Right atrium auricular region (tissue), 2 donors: ENCODE measurements around the gene TPP2. TPM values are rescaled to one million over a fixed set of nuclear protein-coding genes. Genes with fewer than 3 reads are reported as not detected.

Experiments used
- DNase-seq: peaks from one replicate; pipeline ENCODE4 v3.0.0-alpha.2; 2019; ENCODE audit warnings: low spot score
- H3K27ac ChIP-seq, 2 donors: fragments of 200-600 bp; sonication (generic); 1 replicate in 1 of 2; 2 replicates in 1 of 2; pipeline ENCODE4 v1.5.1; 2016 to 2019
- H3K27me3 ChIP-seq, 2 donors: fragments of 200-600 bp; sonication (generic); one replicate each; pipeline versions ENCODE4 v1.5.1 to v1.6.0; 2017 to 2019
- H3K36me3 ChIP-seq: fragments of 200-600 bp; sonication (generic); one replicate; pipeline ENCODE4 v1.5.1; 2016
- H3K4me1 ChIP-seq, 2 donors: fragments of 200-600 bp; sonication (generic); one replicate each; pipeline versions ENCODE4 v1.5.1 to v1.6.0; 2017 to 2019
- H3K4me3 ChIP-seq, 2 donors: fragments of 200-600 bp; sonication (generic); 1 replicate in 1 of 2; 2 replicates in 1 of 2; pipeline ENCODE4 v1.5.1; 2017 to 2019; ENCODE audit warnings: mild to moderate bottlenecking in 1 of 2, moderate library complexity in 1 of 2
- H3K9me3 ChIP-seq, 2 donors: fragments of 200-600 bp; sonication (generic); one replicate each; pipeline ENCODE4 v1.5.1; 2019
- total RNA-seq, 2 donors: library from RNA; depleted of rRNA; stranded (reverse); fragments of >200 nt; gene quantifications; one replicate each; pipeline ENCODE4 v1.1.0, GENCODE V29; 2016
- TF ChIP-seq, protein P1 (sequence below), 2 donors: fragments of 200-600 bp; sonication (generic); IDR thresholded peaks; one replicate each; pipeline ENCODE4 v1.5.1; 2019; ENCODE audit warnings: antibody characterized with exemption in 2 of 2

TPP2 gene
- total RNA-seq, 2 donors from 2014 or later, result 28.6 to 59.9 TPM

DNA sequence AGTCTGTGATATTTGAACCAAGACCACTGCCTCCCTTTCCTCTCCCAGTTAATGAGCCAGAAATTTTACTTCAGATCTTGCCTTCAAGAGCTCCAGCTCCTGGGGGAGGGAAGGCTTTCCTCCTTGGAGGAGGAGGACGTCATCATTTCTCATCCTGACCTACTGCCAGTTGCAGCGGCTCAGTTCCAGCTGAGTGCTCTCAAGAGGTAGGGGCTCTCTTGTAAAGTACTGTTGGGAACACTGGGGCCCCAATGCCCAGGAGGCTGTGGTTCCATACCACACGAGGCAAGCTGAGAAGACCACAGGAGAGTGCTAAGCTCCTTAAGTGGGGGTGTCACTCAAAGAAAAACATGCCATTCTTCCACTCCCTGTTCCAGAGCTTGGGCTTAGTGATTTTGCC is 61.9 kb downstream of the TPP2 start:
- no peaks in the 10 kb centered on the region for H3K27me3 ChIP-seq
- TF ChIP-seq, protein P1, sequence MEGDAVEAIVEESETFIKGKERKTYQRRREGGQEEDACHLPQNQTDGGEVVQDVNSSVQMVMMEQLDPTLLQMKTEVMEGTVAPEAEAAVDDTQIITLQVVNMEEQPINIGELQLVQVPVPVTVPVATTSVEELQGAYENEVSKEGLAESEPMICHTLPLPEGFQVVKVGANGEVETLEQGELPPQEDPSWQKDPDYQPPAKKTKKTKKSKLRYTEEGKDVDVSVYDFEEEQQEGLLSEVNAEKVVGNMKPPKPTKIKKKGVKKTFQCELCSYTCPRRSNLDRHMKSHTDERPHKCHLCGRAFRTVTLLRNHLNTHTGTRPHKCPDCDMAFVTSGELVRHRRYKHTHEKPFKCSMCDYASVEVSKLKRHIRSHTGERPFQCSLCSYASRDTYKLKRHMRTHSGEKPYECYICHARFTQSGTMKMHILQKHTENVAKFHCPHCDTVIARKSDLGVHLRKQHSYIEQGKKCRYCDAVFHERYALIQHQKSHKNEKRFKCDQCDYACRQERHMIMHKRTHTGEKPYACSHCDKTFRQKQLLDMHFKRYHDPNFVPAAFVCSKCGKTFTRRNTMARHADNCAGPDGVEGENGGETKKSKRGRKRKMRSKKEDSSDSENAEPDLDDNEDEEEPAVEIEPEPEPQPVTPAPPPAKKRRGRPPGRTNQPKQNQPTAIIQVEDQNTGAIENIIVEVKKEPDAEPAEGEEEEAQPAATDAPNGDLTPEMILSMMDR (IDR thresholded peaks at IDR 0.05), result no peak
- no peak overlapping the region for H3K4me3 ChIP-seq
- DNase-seq, result no peak
- H3K4me1 ChIP-seq, result no peaks in the 10 kb centered on the region
- no peaks in the 10 kb centered on the region for H3K9me3 ChIP-seq
- no peak overlapping the region for H3K27ac ChIP-seq
- H3K36me3 ChIP-seq, result peaks cover 17% of the 10 kb centered on the region

DNA sequence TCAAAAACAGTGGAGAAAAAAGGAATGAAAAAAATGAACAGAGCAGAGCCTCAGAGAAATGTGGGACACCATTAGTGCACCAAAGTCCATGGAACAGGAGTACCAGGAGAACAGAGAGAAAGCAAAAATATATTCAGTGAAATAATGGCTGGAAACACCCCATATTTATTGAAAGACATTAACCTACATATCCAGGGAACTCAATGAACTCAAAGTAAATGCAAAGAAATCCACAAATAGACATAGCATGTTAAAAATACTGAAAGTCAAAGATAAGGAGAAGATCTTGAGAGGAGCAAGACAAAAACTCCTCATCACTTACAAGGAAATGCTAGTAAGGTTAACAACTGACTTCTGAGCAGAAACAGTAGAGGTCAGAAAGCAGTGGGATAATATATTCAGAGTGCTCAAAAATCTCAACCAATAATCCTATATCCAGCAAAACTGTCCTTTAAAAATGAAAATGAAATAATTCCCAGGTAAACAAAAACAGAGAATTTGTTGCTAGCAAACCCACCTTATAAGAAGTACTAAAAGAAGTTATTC is 62.5 kb downstream of the TPP2 start:
- Histone ChIP-seq H3K9me3 (no peaks in the 10 kb centered on the region), H3K27me3 (no peaks in the 10 kb centered on the region), H3K4me1 (no peaks in the 10 kb centered on the region), H3K27ac (no peak overlapping the region), H3K4me3 (no peak overlapping the region), H3K36me3 (peaks cover 17% of the 10 kb centered on the region)
- DNase-seq, result no peak
- TF ChIP-seq, protein P1 (IDR thresholded peaks at IDR 0.05), result no peak

DNA sequence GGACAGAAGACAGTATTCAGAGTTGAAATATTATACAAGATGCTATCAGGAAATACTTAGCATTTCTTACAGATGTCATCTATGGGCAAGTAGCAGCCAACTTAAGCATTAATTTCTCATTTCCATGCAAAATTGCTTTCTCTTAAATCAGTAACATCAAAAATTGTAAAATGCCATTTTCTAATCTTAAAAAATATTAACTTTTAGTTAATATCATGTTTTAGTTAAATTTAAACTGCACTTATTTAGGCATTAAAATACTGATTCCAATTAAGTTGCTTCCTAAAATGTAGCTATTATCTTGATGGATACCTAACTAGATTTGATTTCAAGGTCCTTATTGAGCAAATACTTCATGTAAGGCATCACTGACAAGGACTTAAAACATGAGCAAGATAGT is 70.2 kb downstream of the TPP2 start:
- H3K4me1 ChIP-seq, result no peaks in the 10 kb centered on the region
- H3K9me3 ChIP-seq, result no peaks in the 10 kb centered on the region
- TF ChIP-seq, protein P1 (IDR thresholded peaks at IDR 0.05), result no peak
- no peak overlapping the region for H3K4me3 ChIP-seq
- H3K36me3 ChIP-seq, result peaks cover 41% of the 10 kb centered on the region
- H3K27ac ChIP-seq, result no peak overlapping the region
- DNase-seq, result no peak
- H3K27me3 ChIP-seq, result no peaks in the 10 kb centered on the region

DNA sequence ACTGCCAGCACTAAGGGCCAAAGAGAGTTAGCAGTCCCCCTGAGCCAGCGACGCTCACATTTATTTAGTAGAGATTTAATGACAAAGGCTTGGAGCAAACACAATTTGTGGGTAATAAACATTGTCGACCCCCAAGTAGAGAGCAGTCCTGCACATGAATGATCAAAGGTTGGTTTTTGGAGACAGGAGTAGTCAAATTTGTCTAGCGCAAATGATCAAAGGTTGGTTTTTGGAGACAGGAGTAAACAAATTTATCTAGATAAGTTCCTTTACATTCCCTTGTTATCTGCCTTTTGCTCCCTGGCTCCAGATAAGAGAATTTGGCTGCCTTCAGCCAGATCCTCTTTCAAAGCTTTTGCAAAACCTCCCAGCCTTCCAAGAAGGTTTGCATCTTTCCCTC is 71.1 kb downstream of the TPP2 start:
- DNase-seq, result no peak
- Histone ChIP-seq H3K27me3 (no peaks in the 10 kb centered on the region), H3K27ac (no peak overlapping the region), H3K4me1 (no peaks in the 10 kb centered on the region), H3K36me3 (peaks cover 41% of the 10 kb centered on the region), H3K4me3 (no peak overlapping the region), H3K9me3 (no peaks in the 10 kb centered on the region)
- TF ChIP-seq, protein P1 (IDR thresholded peaks at IDR 0.05), result no peak

DNA sequence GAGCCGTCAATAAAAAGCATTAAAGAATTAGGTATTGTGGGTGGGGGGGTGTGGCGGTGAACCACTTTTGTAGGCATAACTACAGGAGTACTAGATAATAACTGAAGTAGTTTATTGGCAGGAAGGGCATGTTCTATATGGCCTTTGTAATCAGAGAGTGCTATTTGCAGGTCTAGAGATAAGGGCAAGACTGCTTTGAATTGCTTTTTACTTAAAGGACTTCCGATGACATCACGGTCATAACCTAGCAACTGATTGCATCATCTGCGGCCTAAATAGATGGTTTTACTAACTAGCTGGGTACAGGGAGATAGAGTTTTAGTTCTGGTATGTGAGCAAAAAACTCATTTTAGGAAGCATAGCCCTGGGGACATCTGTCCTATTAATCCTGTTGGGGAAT is 73.3 kb downstream of the TPP2 start:
- TF ChIP-seq, protein P1 (IDR thresholded peaks at IDR 0.05), result no peak
- H3K36me3 ChIP-seq, result peaks cover 39% of the 10 kb centered on the region

DNA sequence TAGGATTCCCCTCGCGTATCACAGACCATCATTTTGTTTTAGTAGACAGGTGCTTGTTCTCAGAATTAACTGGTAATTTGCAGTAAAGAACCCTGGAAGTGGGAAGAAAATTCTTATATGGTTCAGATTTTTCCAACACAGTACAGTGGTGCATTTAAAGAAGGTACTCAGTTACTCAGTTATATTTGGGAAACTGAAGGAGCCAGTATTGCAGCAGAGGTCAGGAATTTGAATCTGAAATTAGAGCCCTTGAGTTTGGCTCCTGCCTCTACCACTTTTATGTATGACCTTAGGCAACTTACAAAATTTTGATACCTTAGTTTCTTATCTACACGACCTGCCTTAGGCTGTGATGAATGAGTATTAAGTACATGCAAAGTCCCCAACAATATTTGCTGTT is 78.3 kb downstream of the TPP2 start:
- no peaks in the 10 kb centered on the region for H3K9me3 ChIP-seq
- H3K4me3 ChIP-seq, result no peak overlapping the region
- TF ChIP-seq, protein P1 (IDR thresholded peaks at IDR 0.05), result no peak
- no peak for DNase-seq
- no peaks in the 10 kb centered on the region for H3K27me3 ChIP-seq
- peaks cover 22% of the 10 kb centered on the region for H3K36me3 ChIP-seq
- H3K27ac ChIP-seq, result no peak overlapping the region
- peaks cover 0 to 6% of the 10 kb centered on the region in 2 donors for H3K4me1 ChIP-seq

More for the DNA sequence above, 73.3 kb downstream of the TPP2 start:
- Histone ChIP-seq H3K4me3 (no peak overlapping the region), H3K27me3 (no peaks in the 10 kb centered on the region), H3K4me1 (no peaks in the 10 kb centered on the region), H3K9me3 (no peaks in the 10 kb centered on the region), H3K27ac (no peak overlapping the region)
- no peak for DNase-seq
